Epithelial cell of proximal tubule (primary cell): ENCODE data around the gene ZAP70. TPM values are rescaled to one million over a fixed set of nuclear protein-coding genes. Genes with fewer than 3 reads are reported as not detected.

ENCODE experiments used
- DNase-seq: peaks from one replicate; pipeline ENCODE4 v3.0.0-alpha.2; 2011; ENCODE audit warnings: low read depth
- H3K4me3 ChIP-seq: 2 replicates; pipeline ENCODE4 v1.5.1; 2011; ENCODE audit warnings: low read depth, mild to moderate bottlenecking, low read length
- total RNA-seq: library from RNA; depleted of rRNA; stranded (reverse); fragments of >200 nt; gene quantifications from 2 replicates; pipeline ENCODE4 v1.2.3, GENCODE V29; 2015
- TF ChIP-seq, protein P1 (sequence below): conservative IDR thresholded peaks from 2 replicates; pipeline ENCODE4 v1.5.1; 2012; ENCODE audit warnings: low read depth, mild to moderate bottlenecking, low read length

Gene ZAP70
- total RNA-seq, 1 donor from 2014 or later, result not detected

GRCh38 chr2:97788986-97789644 lies 75.7 kb downstream of the ZAP70 start:
- no peak overlapping the region for H3K4me3 ChIP-seq
- TF ChIP-seq, protein P1, sequence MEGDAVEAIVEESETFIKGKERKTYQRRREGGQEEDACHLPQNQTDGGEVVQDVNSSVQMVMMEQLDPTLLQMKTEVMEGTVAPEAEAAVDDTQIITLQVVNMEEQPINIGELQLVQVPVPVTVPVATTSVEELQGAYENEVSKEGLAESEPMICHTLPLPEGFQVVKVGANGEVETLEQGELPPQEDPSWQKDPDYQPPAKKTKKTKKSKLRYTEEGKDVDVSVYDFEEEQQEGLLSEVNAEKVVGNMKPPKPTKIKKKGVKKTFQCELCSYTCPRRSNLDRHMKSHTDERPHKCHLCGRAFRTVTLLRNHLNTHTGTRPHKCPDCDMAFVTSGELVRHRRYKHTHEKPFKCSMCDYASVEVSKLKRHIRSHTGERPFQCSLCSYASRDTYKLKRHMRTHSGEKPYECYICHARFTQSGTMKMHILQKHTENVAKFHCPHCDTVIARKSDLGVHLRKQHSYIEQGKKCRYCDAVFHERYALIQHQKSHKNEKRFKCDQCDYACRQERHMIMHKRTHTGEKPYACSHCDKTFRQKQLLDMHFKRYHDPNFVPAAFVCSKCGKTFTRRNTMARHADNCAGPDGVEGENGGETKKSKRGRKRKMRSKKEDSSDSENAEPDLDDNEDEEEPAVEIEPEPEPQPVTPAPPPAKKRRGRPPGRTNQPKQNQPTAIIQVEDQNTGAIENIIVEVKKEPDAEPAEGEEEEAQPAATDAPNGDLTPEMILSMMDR, result no peak
- DNase-seq, result no peak

Other genes starting within 250 kb of the ZAP70 start
- gene ANKRD36B, start 123.7 kb upstream of the ZAP70 start, total RNA-seq, result 5.9 and 8.7 TPM in 2 replicates
- 419 and 539 TPM in 2 replicates for gene COX5B, start 67.5 kb upstream of the ZAP70 start, total RNA-seq
- gene ACTR1B, start 49.5 kb upstream of the ZAP70 start, total RNA-seq, result 35.8 and 50.6 TPM in 2 replicates
- 1.2 and 1.3 TPM in 2 replicates for gene C2orf92, start 43.9 kb upstream of the ZAP70 start, total RNA-seq